Measurements from ENCODE around the gene CLEC4M.

Gene CLEC4M, protein sequence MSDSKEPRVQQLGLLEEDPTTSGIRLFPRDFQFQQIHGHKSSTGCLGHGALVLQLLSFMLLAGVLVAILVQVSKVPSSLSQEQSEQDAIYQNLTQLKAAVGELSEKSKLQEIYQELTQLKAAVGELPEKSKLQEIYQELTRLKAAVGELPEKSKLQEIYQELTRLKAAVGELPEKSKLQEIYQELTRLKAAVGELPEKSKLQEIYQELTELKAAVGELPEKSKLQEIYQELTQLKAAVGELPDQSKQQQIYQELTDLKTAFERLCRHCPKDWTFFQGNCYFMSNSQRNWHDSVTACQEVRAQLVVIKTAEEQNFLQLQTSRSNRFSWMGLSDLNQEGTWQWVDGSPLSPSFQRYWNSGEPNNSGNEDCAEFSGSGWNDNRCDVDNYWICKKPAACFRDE

DNA sequence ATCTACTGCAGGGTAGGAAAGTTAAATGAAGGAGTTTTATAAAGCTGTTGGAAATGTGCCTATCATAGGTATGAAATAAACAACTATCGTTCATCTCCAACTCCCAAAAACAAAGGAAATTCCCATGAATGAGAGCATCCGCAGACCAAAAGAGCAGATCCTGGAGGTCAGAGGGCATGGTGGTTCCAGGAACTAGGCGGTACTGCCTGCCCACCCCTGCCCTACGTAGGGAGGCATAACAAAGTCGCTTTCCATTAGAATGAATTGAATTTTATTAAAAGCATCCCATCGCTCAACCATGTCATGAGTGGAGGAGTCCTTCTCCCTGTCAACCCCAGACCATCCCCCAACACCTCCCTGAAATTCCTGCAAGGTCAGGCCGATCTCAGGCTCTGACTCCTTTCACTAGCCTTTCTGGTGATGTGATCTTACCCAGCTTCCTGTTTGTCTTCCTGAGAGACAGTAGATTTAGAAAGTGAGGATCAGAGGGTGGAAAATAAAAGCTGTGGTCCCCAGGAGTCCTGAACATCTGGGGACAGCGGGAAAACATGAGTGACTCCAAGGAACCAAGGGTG, at the start of gene CLEC4M:
Gene CLEC4M (plus strand): TSS at position 525 of the 575 bp plus-strand sequence. CDS start 24 bp downstream, at position 549.
- TF ChIP-seq, protein P1, sequence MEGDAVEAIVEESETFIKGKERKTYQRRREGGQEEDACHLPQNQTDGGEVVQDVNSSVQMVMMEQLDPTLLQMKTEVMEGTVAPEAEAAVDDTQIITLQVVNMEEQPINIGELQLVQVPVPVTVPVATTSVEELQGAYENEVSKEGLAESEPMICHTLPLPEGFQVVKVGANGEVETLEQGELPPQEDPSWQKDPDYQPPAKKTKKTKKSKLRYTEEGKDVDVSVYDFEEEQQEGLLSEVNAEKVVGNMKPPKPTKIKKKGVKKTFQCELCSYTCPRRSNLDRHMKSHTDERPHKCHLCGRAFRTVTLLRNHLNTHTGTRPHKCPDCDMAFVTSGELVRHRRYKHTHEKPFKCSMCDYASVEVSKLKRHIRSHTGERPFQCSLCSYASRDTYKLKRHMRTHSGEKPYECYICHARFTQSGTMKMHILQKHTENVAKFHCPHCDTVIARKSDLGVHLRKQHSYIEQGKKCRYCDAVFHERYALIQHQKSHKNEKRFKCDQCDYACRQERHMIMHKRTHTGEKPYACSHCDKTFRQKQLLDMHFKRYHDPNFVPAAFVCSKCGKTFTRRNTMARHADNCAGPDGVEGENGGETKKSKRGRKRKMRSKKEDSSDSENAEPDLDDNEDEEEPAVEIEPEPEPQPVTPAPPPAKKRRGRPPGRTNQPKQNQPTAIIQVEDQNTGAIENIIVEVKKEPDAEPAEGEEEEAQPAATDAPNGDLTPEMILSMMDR (IDR thresholded peaks at IDR 0.05; ENCODE audit: low read depth, low read length) = no peak
- no peak within 1 kb of the TSS for H3K4me3 ChIP-seq (ENCODE audit: low read depth, low read length)

DNA sequence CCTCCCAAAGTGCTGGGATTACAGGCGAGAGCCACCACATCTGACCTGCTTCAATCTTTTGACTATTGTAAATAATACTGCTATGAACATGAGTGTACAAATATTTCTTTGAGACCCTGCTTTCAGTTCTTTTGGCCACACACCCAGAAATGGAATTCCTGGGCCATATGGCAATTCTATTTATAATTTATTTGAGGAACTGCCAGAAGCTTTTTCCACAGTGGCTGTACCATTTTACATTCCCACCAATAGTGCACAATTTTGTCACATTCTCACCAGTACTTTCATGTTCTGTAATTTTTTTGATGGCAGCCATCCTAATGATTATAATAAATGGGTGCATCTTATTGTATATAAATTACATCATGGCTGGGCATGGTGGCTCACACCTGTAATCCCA, 47.4 kb upstream of the CLEC4M start:
- TF ChIP-seq, protein P1 (IDR thresholded peaks at IDR 0.05; ENCODE audit: low read depth, low read length) = no peak
- no peak overlapping the region for H3K4me3 ChIP-seq (ENCODE audit: low read depth, low read length)

DNA sequence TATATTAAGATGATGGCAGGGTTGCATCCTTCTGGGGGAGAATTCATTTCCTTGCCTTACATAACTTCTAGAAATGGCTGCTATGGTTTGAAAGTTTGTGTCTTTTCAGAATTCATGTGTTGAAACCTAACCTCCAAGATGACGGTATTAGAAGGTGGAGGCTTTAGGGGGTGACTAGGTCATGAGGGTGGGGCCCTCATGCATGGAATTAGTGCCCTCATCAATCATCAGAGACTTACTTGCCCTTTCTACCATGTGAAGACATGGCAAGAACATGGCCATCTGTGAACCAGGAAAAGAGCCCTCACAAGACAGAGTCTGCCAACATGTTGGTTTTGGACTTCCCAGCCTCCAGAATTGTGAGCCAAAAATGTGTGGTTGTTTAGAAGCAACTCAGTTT, 46.3 kb upstream of the CLEC4M start:
- no peak overlapping the region for H3K4me3 ChIP-seq (ENCODE audit: low read depth, low read length)
- TF ChIP-seq, protein P1 (IDR thresholded peaks at IDR 0.05; ENCODE audit: low read depth, low read length) = no peak

DNA sequence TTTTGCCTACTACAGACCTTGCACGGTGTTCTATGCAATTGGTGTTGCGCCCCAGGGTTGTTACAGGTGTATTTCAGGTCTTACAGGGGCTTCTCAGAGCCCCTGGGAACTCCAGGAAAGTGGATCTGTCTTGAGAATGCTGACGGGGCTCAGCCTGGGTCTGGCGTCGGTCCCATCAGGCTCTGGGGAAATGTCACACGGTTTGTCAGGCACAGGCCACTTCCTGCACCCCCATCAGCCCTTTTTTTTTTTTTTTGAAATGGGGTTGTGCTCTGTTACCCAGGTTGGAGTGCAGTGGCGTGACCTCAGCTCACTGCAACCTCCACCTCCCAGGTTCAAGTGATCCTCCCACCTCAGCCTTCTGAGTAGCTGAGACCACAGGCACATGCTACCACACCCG, 44.4 kb upstream of the CLEC4M start:
- TF ChIP-seq, protein P1 (IDR thresholded peaks at IDR 0.05; ENCODE audit: low read depth, low read length) = no peak

DNA sequence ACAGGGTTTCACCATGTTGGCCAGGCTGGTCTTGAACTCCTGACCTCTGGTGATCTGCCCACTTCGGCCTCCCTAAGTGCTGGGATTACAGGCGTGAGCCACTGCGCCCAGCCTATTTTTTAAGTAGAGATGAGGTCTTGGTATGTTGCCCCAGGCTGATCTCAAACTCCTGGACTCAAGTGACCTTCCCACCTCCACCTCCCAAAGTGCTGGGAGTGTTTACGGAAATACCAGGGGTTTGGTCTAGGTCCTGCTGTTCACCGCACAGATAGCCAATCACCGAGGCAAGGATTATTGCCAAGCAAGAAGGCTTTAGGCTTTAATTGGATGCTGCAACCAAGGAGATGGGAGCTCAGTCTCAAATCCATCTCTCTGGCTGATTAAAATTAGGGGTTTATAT, 42.7 kb upstream of the CLEC4M start:
- H3K4me3 ChIP-seq (ENCODE audit: low read depth, low read length) = no peak overlapping the region
- TF ChIP-seq, protein P1 (IDR thresholded peaks at IDR 0.05; ENCODE audit: low read depth, low read length) = no peak

More for the DNA sequence above, 44.4 kb upstream of the CLEC4M start:
- no peak overlapping the region for H3K4me3 ChIP-seq (ENCODE audit: low read depth, low read length)

DNA sequence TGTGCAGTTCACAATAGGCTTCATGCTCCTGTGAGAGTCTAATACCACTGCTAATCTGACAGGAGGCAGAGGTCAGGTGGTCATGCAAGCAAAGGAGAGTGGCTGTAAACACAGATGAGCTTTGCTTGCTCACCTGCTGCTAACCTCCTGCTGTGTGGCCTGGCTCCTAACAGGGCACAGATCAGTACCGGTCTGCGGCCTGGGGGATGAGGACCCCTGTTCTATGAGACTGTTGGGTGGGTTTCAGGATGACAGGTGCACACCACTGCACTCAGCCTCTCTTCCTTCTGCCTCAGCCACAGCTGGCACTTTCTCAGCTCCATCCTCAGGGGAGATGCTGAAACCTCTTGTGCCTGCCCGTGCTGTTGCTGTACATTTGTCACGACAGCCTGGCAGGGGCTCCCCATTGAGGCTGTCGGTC, 40.8 kb upstream of the CLEC4M start:
- no peak overlapping the region for H3K4me3 ChIP-seq (ENCODE audit: low read depth, low read length)
- TF ChIP-seq, protein P1 (IDR thresholded peaks at IDR 0.05; ENCODE audit: low read depth, low read length) = no peak

DNA sequence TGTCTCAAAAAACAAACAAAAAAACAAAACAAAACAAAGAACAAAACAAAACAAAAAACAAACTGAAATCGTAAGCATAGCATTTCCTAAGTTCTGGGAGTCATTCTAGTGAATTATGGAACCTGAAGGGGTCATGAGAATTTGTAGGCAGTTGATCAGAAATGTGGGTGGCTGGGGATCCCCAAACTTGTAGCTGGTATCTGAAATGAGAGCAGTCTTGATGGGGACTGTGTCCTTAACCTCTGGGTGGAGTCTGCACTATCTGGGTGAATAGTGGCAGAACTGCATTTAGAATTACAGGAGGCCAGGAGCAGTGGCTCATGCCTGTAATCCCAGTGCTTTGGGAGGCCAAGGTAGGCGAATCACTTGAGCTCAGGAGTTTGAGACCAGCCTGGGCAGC, 37.3 kb upstream of the CLEC4M start:
- H3K4me3 ChIP-seq (ENCODE audit: low read depth, low read length) = no peak overlapping the region
- TF ChIP-seq, protein P1 (IDR thresholded peaks at IDR 0.05; ENCODE audit: low read depth, low read length) = no peak

Data from WI38 (cell line).